Activated CD8-positive, alpha-beta memory T cell treated with anti-CD3 and anti-CD28 coated beads, Interleukin-2, amount 50 U/mL, for 24 hours (primary cell): ENCODE measurements around the gene HAND1.

Experiments used
- DNase-seq: peaks from one replicate; pipeline ENCODE4 v3.0.0-alpha.2; 2020; ENCODE audit errors: extremely low read depth

The HAND1 gene

GRCh38 chr5:154505567-154505966 is 27.5 kb upstream of the HAND1 start:
- DNase-seq = no peak

GRCh38 chr5:154503698-154504039 is 25.6 kb upstream of the HAND1 start:
- DNase-seq = no peak

- no peak for DNase-seq
Observed at GRCh38 chr5:154502180-154502579, 24.2 kb upstream of the HAND1 start.

- DNase-seq = no peak
Observed at GRCh38 chr5:154501566-154501965, 23.5 kb upstream of the HAND1 start.

- no peak for DNase-seq
Observed at GRCh38 chr5:154498994-154499393, 21.0 kb upstream of the HAND1 start.

GRCh38 chr5:154498591-154498990 is 20.6 kb upstream of the HAND1 start:
- no peak for DNase-seq

GRCh38 chr5:154494036-154494435 is 16.0 kb upstream of the HAND1 start:
- no peak for DNase-seq

- no peak for DNase-seq
Observed at GRCh38 chr5:154493274-154493673, 15.2 kb upstream of the HAND1 start.

GRCh38 chr5:154491941-154492340 is 13.9 kb upstream of the HAND1 start:
- no peak for DNase-seq

- peak; percentile 28 for DNase-seq
Observed at GRCh38 chr5:154487541-154487940, 9.5 kb upstream of the HAND1 start.

GRCh38 chr5:154486427-154486866 is 8.4 kb upstream of the HAND1 start:
- DNase-seq = no peak

GRCh38 chr5:154485850-154486426 is 7.9 kb upstream of the HAND1 start:
- no peak for DNase-seq

GRCh38 chr5:154485096-154485491 is 7.1 kb upstream of the HAND1 start:
- DNase-seq = no peak

GRCh38 chr5:154484393-154485095 is 6.5 kb upstream of the HAND1 start:
- DNase-seq = no peak

GRCh38 chr5:154483654-154484392 is 5.8 kb upstream of the HAND1 start:
- no peak for DNase-seq

- DNase-seq = no peak
Observed at GRCh38 chr5:154482528-154483449, 4.8 kb upstream of the HAND1 start.

- DNase-seq = no peak
Observed at GRCh38 chr5:154481584-154482381, 3.8 kb upstream of the HAND1 start.

GRCh38 chr5:154480847-154481246 is 2.8 kb upstream of the HAND1 start:
- no peak for DNase-seq

GRCh38 chr5:154479944-154480750 is 2.1 kb upstream of the HAND1 start:
- no peak for DNase-seq
